Lower lobe of right lung (tissue), 2 donors: ENCODE measurements around the gene SLC17A1. TPM values are rescaled to one million over a fixed set of nuclear protein-coding genes. Genes with fewer than 3 reads are reported as not detected.

Experiments used
- ATAC-seq, 2 donors: fragments of 200-7000 bp; cut with Tn5 transposase; one replicate each; pipeline ENCODE4 v1.9.1; 2020 to 2022; ENCODE audit warnings: mild to moderate bottlenecking in 2 of 2, moderate library complexity in 2 of 2
- DNase-seq: peaks from one replicate; pipeline ENCODE4 v3.0.0-alpha.2; 2020
- H3K27ac ChIP-seq: fragments of 200-600 bp; one replicate; pipeline ENCODE4 v1.8.0; 2022
- H3K27me3 ChIP-seq: fragments of 200-600 bp; one replicate; pipeline ENCODE4 v1.8.0; 2022; ENCODE audit warnings: low read depth
- H3K36me3 ChIP-seq: fragments of 200-600 bp; one replicate; pipeline ENCODE4 v1.8.0; 2022; ENCODE audit warnings: mild to moderate bottlenecking
- H3K4me1 ChIP-seq: fragments of 200-600 bp; one replicate; pipeline ENCODE4 v1.8.0; 2022
- H3K4me3 ChIP-seq: fragments of 200-600 bp; one replicate; pipeline ENCODE4 v1.8.0; 2022; ENCODE audit warnings: mild to moderate bottlenecking
- H3K9me3 ChIP-seq: fragments of 200-600 bp; one replicate; pipeline ENCODE4 v1.8.0; 2022
- CTCF ChIP-seq: fragments of 200-600 bp; IDR thresholded peaks from one replicate; pipeline ENCODE4 v1.8.0; 2022; ENCODE audit warnings: antibody characterized with exemption, mild to moderate bottlenecking
- intact Hi-C: fragments of 100-400 bp; cut with DNase I; formaldehyde crosslinking; loops from one replicate; pipeline ENCODE4 v1.11.0; 2022
- total RNA-seq: library from RNA; stranded (reverse); fragmentation: NEBNext Ultra II Directional; extraction: Animal tissue kit (Norgen Biotek cat#: 25700); gene quantifications from one replicate; pipeline ENCODE4 v1.2.1, GENCODE V29; 2021
- donor health status: DM: no; HTN: yes; CAD: no; lungs with severe emphysema.

The SLC17A1 gene
- total RNA-seq, 1 donor from 2014 or later = not detected

- no peak for ATAC-seq
These were observed 433 bp upstream of the SLC17A1 start for GRCh38 chr6:25832307-25832662.

GRCh38 chr6:25830458-25830857, 1.4 kb downstream of the SLC17A1 start:
- Histone ChIP-seq H3K4me1 (no peaks in the 10 kb centered on the region), H3K27me3 (no peaks in the 10 kb centered on the region), H3K9me3 (no peaks in the 10 kb centered on the region), H3K4me3 (no peak overlapping the region), H3K36me3 (no peaks in the 10 kb centered on the region), H3K27ac (no peak overlapping the region)
- TF ChIP-seq CTCF = no peak
- intact Hi-C loops = no loop called here
- ATAC-seq (no peak), DNase-seq (no peak)

More at GRCh38 chr6:25832307-25832662, 433 bp upstream of the SLC17A1 start:
- no peaks in the 10 kb centered on the region for H3K4me1 ChIP-seq
- intact Hi-C loops = no loop called here
- no peak for TF ChIP-seq CTCF
- no peak for DNase-seq
- H3K27me3 ChIP-seq = no peaks in the 10 kb centered on the region
- no peaks in the 10 kb centered on the region for H3K36me3 ChIP-seq
- H3K9me3 ChIP-seq = no peaks in the 10 kb centered on the region
- H3K27ac ChIP-seq = no peak overlapping the region
- H3K4me3 ChIP-seq = no peak overlapping the region

- intact Hi-C loops = no loop called here
- no peak for TF ChIP-seq CTCF
- Histone ChIP-seq H3K27me3 (no peaks in the 10 kb centered on the region), H3K9me3 (no peaks in the 10 kb centered on the region), H3K27ac (no peak overlapping the region), H3K4me1 (no peaks in the 10 kb centered on the region), H3K4me3 (no peak overlapping the region), H3K36me3 (no peaks in the 10 kb centered on the region)
- no peak for DNase-seq
- no peak for ATAC-seq
These were observed 2.5 kb downstream of the SLC17A1 start for GRCh38 chr6:25829375-25829774.

GRCh38 chr6:25821341-25821740, 10.5 kb downstream of the SLC17A1 start:
- no peak for ATAC-seq
- H3K36me3 ChIP-seq = no peaks in the 10 kb centered on the region
- no peak overlapping the region for H3K27ac ChIP-seq
- no peaks in the 10 kb centered on the region for H3K27me3 ChIP-seq
- H3K4me3 ChIP-seq = no peak overlapping the region
- intact Hi-C loops = no loop called here
- no peak for DNase-seq
- no peaks in the 10 kb centered on the region for H3K9me3 ChIP-seq
- H3K4me1 ChIP-seq = no peaks in the 10 kb centered on the region
- no peak for TF ChIP-seq CTCF

GRCh38 chr6:25816252-25816651, 15.6 kb downstream of the SLC17A1 start:
- intact Hi-C loops = no loop called here
- no peaks in the 10 kb centered on the region for H3K9me3 ChIP-seq
- DNase-seq (no peak), ATAC-seq (no peak)
- no peak overlapping the region for H3K27ac ChIP-seq
- no peak overlapping the region for H3K4me3 ChIP-seq
- no peak for TF ChIP-seq CTCF
- H3K36me3 ChIP-seq = no peaks in the 10 kb centered on the region
- no peaks in the 10 kb centered on the region for H3K27me3 ChIP-seq
- no peaks in the 10 kb centered on the region for H3K4me1 ChIP-seq

GRCh38 chr6:25815194-25815593, 16.7 kb downstream of the SLC17A1 start:
- DNase-seq (no peak), ATAC-seq (no peak)
- no peak for TF ChIP-seq CTCF
- no peak overlapping the region for H3K27ac ChIP-seq
- no peak overlapping the region for H3K4me3 ChIP-seq
- no peaks in the 10 kb centered on the region for H3K27me3 ChIP-seq
- intact Hi-C loops = no loop called here
- H3K9me3 ChIP-seq = no peaks in the 10 kb centered on the region
- H3K4me1 ChIP-seq = no peaks in the 10 kb centered on the region
- H3K36me3 ChIP-seq = no peaks in the 10 kb centered on the region
